GM19467 (cell line): ENCODE data around the gene ELF1.
"Not testable (repeated sequence)": the region's sequence is repeated elsewhere in the genome, so short reads cannot be mapped to it uniquely, and the experiment has no call there.

Source experiments
- ATAC-seq: cut with Tn5 transposase; IDR thresholded peaks from one replicate; pipeline ENCODE4 v1.9.1; 2021; ENCODE audit warnings: mild to moderate bottlenecking, moderate library complexity; ENCODE audit not compliant: unreplicated experiment

Gene ELF1

DNA sequence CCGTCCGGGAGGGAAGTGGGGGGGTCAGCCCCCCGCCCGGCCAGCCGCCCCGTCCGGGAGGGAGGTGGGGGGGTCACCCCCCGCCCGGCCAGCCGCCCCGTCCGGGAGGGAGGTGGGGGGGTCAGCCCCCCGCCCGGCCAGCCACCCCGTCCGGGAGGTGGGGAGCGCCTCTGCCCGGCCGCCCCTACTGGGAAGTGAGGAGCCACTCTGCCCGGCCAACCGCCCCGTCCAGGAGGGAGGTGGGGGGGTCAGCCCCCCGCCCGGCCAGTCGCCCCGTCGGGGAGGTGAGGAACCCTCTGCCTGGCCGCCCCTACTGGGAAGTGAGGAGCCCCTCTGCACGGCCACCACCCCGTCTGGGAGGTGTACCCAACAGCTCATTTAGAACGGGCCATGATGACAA, 118.1 kb downstream of the ELF1 start:
- ATAC-seq, result not testable (repeated sequence)

- not testable (repeated sequence) for ATAC-seq
Measured at GRCh38 chr13:40900568-40900967, 118.5 kb downstream of the ELF1 start.

DNA sequence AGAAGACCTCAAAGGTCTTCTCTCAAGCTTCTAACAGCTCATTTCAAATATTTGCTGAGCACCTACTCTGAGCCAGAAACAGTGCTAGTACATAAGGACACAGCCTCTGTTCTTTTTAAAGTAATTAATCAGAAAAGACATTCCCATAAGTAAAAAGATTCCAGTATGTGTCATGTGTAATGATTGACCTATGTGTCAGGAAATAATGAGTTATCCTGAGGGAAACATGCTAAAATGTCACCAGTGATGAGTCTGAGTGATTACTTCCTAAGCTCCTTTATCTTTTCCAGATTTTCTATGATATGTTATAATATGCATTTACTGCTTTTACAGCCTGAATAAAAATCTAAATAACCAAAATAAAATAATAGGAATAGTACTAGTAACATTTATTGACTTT, 122.1 kb downstream of the ELF1 start:
- no peak for ATAC-seq

GRCh38 chr13:40895227-40896184, 123.6 kb downstream of the ELF1 start:
- no peak for ATAC-seq

GRCh38 chr13:40893573-40893972, 125.5 kb downstream of the ELF1 start:
- ATAC-seq, result not testable (repeated sequence)

- ATAC-seq, result no peak
Measured at GRCh38 chr13:40886017-40886416, 133.1 kb downstream of the ELF1 start.

GRCh38 chr13:40884175-40884574, 134.9 kb downstream of the ELF1 start:
- not testable (repeated sequence) for ATAC-seq
